GM19467 (cell line): ENCODE data around the gene TEKT3.

Experiments
- ATAC-seq: cut with Tn5 transposase; IDR thresholded peaks from one replicate; pipeline ENCODE4 v1.9.1; 2021; ENCODE audit warnings: mild to moderate bottlenecking, moderate library complexity; ENCODE audit not compliant: unreplicated experiment

Gene TEKT3

GRCh38 chr17:15350777-15351477 is 9.5 kb upstream of the TEKT3 start:
- no peak for ATAC-seq

GRCh38 chr17:15349119-15349518 is 7.7 kb upstream of the TEKT3 start:
- no peak for ATAC-seq

- no peak for ATAC-seq
These were observed 6.6 kb upstream of the TEKT3 start for GRCh38 chr17:15348021-15348420.

- ATAC-seq = no peak
These were observed 4.7 kb upstream of the TEKT3 start for GRCh38 chr17:15346066-15346595.

- no peak for ATAC-seq
These were observed 2.4 kb upstream of the TEKT3 start for GRCh38 chr17:15343749-15344148.

- ATAC-seq = no peak
These were observed 1.1 kb upstream of the TEKT3 start for GRCh38 chr17:15342460-15342859.

- ATAC-seq = no peak
These were observed 569 bp upstream of the TEKT3 start for GRCh38 chr17:15341966-15342365.

GRCh38 chr17:15340966-15341365 is 431 bp downstream of the TEKT3 start:
- no peak for ATAC-seq

GRCh38 chr17:15335446-15335845 is 6.0 kb downstream of the TEKT3 start:
- no peak for ATAC-seq

GRCh38 chr17:15334266-15334665 is 7.1 kb downstream of the TEKT3 start:
- no peak for ATAC-seq

- ATAC-seq = no peak
These were observed 9.1 kb downstream of the TEKT3 start for GRCh38 chr17:15332338-15332737.

- ATAC-seq = no peak
These were observed 18.3 kb downstream of the TEKT3 start for GRCh38 chr17:15323131-15323530.

GRCh38 chr17:15321556-15322251 is 19.7 kb downstream of the TEKT3 start:
- no peak for ATAC-seq

- no peak for ATAC-seq
These were observed 21.9 kb downstream of the TEKT3 start for GRCh38 chr17:15319452-15320010.

GRCh38 chr17:15311996-15312395 is 29.4 kb downstream of the TEKT3 start:
- ATAC-seq = no peak

- ATAC-seq = no peak
These were observed 31.6 kb downstream of the TEKT3 start for GRCh38 chr17:15309793-15310192.

- no peak for ATAC-seq
These were observed 32.2 kb downstream of the TEKT3 start for GRCh38 chr17:15309236-15309635.

GRCh38 chr17:15308758-15309157 is 32.6 kb downstream of the TEKT3 start:
- ATAC-seq = no peak

- no peak for ATAC-seq
These were observed 33.7 kb downstream of the TEKT3 start for GRCh38 chr17:15307710-15308111.

GRCh38 chr17:15303851-15304250 is 37.5 kb downstream of the TEKT3 start:
- no peak for ATAC-seq

- ATAC-seq = no peak
These were observed 38.1 kb downstream of the TEKT3 start for GRCh38 chr17:15303268-15303667.

- ATAC-seq = no peak
These were observed 39.6 kb downstream of the TEKT3 start for GRCh38 chr17:15301845-15302244.
